ENCODE measurements around the gene INAFM2.

INAFM2 gene

GRCh38 chr15:40302981-40303380, 20.5 kb upstream of the INAFM2 start:
- Histone ChIP-seq H3K4me1 (ENCODE audit: control insufficient read depth, insufficient read depth, low read length) (no peaks in the 10 kb centered on the region), H3K9me3 (ENCODE audit: control insufficient read depth, insufficient read depth, low read depth, low read length) (no peaks in the 10 kb centered on the region), H3K36me3 (ENCODE audit: control insufficient read depth in 2 of 2, insufficient read depth in 1 of 2, low read length in 2 of 2) (no peaks in the 10 kb centered on the region), H3K27ac (ENCODE audit: extremely low read depth, low read depth, low read length) (no peak overlapping the region), H3K4me3 (ENCODE audit: low read depth, low read length) (no peak overlapping the region)
- CTCF ChIA-PET, result interaction anchor here (1.1 kb wide), 1 partner anchor 28 kb away, joined by 6 read pairs; no protein-coding TSS in a partner anchor
- POLR2A ChIA-PET, result no interaction called here
- no peak for TF ChIP-seq ZNF341 (tag by site-specific recombination; IDR thresholded peaks at IDR 0.05; ENCODE audit: low read depth)
- TF ChIP-seq ZNF366 (tag by site-specific recombination; conservative IDR thresholded peaks at IDR 0.05), result no peak
- TF ChIP-seq TCF7L2 (IDR thresholded peaks at IDR 0.05; ENCODE audit: borderline replicate concordance, low read depth, low read length), result no peak
- TF ChIP-seq ZNF623 (tag by site-specific recombination; IDR thresholded peaks at IDR 0.05), result no peak
- TF ChIP-seq ZNF223 (tag by site-specific recombination; IDR thresholded peaks at IDR 0.05), result no peak
- no peak for TF ChIP-seq ZNF112 (tag by site-specific recombination; IDR thresholded peaks at IDR 0.05)
- no peak for TF ChIP-seq ZNF707 (tag by site-specific recombination; IDR thresholded peaks at IDR 0.05)
- TF ChIP-seq, protein P1, sequence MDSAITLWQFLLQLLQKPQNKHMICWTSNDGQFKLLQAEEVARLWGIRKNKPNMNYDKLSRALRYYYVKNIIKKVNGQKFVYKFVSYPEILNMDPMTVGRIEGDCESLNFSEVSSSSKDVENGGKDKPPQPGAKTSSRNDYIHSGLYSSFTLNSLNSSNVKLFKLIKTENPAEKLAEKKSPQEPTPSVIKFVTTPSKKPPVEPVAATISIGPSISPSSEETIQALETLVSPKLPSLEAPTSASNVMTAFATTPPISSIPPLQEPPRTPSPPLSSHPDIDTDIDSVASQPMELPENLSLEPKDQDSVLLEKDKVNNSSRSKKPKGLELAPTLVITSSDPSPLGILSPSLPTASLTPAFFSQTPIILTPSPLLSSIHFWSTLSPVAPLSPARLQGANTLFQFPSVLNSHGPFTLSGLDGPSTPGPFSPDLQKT (IDR thresholded peaks at IDR 0.05; ENCODE audit: borderline replicate concordance, low read depth, low read length), result no peak
- no peak for TF ChIP-seq ZNF518A (tag by site-specific recombination; conservative IDR thresholded peaks at IDR 0.05; ENCODE audit: low read depth)
- TF ChIP-seq HIC1 (tag by site-specific recombination; IDR thresholded peaks at IDR 0.05), result no peak
- no peak for TF ChIP-seq ZNF677 (tag by site-specific recombination; IDR thresholded peaks at IDR 0.05)
- TF ChIP-seq ZNF785 (tag by site-specific recombination; IDR thresholded peaks at IDR 0.05), result no peak
- TF ChIP-seq SP2 (tag by site-specific recombination; IDR thresholded peaks at IDR 0.05), result no peak
- TF ChIP-seq ZNF324 (tag by site-specific recombination; IDR thresholded peaks at IDR 0.05), result no peak
- no peak for TF ChIP-seq ZNF792 (tag by site-specific recombination; IDR thresholded peaks at IDR 0.05)
- TF ChIP-seq ZNF2 (tag by site-specific recombination; IDR thresholded peaks at IDR 0.05), result no peak
- no peak for TF ChIP-seq ZNF747 (tag by site-specific recombination; IDR thresholded peaks at IDR 0.05)

GRCh38 chr15:40303576-40303975, 19.9 kb upstream of the INAFM2 start:
- ChIA-PET POLR2A (no interaction called here), CTCF (interaction anchor here (1.1 kb wide), 1 partner anchor 29 kb away, joined by 6 read pairs; no protein-coding TSS in a partner anchor)
- Histone ChIP-seq H3K4me3 (ENCODE audit: low read depth, low read length) (no peak overlapping the region), H3K27ac (ENCODE audit: extremely low read depth, low read depth, low read length) (no peak overlapping the region), H3K9me3 (ENCODE audit: control insufficient read depth, insufficient read depth, low read depth, low read length) (no peaks in the 10 kb centered on the region), H3K4me1 (ENCODE audit: control insufficient read depth, insufficient read depth, low read length) (no peaks in the 10 kb centered on the region), H3K36me3 (ENCODE audit: control insufficient read depth in 2 of 2, insufficient read depth in 1 of 2, low read length in 2 of 2) (no peaks in the 10 kb centered on the region)
- TF ChIP-seq SCRT2 (tag by site-specific recombination; IDR thresholded peaks at IDR 0.05) (0 out of 2 replicates have a peak, but pooled peaks have one; percentile 9), ZNF398 (tag by site-specific recombination; IDR thresholded peaks at IDR 0.05) (no peak)
